Fibroblast of the aortic adventitia (primary cell): Measurements from ENCODE around the gene PCDHGC3. TPM values are rescaled to one million over a fixed set of nuclear protein-coding genes. Genes with fewer than 3 reads are reported as not detected.

Source experiments
- DNase-seq: peaks from one replicate; pipeline ENCODE4 v3.0.0-alpha.2; 2010; ENCODE audit warnings: low read depth
- H3K4me3 ChIP-seq: 2 replicates; pipeline ENCODE4 v1.5.1; 2011; ENCODE audit warnings: low read depth, mild to moderate bottlenecking, control low read depth, low read length, moderate library complexity
- total RNA-seq: library from RNA; depleted of rRNA; stranded (reverse); fragments of >200 nt; gene quantifications from 2 replicates; pipeline ENCODE4 v1.2.3, GENCODE V29; 2012; ENCODE audit warnings: low replicate concordance
- TF ChIP-seq, protein P1 (sequence below): IDR thresholded peaks from 2 replicates; pipeline ENCODE4 v1.5.1; 2011; ENCODE audit warnings: mild to moderate bottlenecking, low read length, control low read depth, inconsistent platforms; ENCODE audit not compliant: insufficient read depth

PCDHGC3 gene
- total RNA-seq, 1 donor = 97.7 TPM

DNA sequence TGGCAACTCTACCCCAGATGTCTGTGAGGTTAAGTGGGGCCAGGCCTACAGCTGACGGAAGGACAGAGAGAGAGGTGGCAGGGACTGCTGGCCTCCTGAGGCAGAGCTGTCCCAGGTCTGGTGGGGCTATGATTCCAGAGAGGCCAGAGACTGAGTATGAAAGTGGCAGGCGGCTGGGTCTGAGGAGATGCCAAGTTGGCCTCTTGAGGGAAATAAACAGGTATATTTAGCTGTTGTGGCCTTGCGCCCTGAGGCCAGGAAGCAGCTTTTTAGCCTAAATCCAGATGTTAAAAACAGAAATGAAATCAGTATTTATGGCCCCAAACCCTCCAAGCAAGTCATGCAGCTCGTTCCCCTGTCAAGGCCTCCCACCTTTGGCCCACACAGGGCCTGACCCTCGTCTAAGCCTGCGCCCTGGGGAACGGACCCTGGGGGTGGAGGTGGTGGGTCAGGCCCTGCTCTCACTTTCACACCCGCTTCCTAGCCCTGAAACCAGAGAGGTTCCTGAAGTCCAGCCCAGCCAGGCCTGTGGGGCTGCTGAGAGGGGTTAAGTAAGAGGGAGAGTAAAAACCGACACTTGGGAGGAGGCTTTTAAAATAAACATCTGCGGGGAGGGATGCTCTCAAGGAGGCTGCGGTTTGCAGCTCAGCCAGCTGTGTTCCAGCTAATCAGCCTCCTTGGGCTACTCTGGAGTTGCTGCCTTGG, 31.8 kb downstream of the PCDHGC3 start:
- TF ChIP-seq, protein P1, sequence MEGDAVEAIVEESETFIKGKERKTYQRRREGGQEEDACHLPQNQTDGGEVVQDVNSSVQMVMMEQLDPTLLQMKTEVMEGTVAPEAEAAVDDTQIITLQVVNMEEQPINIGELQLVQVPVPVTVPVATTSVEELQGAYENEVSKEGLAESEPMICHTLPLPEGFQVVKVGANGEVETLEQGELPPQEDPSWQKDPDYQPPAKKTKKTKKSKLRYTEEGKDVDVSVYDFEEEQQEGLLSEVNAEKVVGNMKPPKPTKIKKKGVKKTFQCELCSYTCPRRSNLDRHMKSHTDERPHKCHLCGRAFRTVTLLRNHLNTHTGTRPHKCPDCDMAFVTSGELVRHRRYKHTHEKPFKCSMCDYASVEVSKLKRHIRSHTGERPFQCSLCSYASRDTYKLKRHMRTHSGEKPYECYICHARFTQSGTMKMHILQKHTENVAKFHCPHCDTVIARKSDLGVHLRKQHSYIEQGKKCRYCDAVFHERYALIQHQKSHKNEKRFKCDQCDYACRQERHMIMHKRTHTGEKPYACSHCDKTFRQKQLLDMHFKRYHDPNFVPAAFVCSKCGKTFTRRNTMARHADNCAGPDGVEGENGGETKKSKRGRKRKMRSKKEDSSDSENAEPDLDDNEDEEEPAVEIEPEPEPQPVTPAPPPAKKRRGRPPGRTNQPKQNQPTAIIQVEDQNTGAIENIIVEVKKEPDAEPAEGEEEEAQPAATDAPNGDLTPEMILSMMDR = no peak

DNA sequence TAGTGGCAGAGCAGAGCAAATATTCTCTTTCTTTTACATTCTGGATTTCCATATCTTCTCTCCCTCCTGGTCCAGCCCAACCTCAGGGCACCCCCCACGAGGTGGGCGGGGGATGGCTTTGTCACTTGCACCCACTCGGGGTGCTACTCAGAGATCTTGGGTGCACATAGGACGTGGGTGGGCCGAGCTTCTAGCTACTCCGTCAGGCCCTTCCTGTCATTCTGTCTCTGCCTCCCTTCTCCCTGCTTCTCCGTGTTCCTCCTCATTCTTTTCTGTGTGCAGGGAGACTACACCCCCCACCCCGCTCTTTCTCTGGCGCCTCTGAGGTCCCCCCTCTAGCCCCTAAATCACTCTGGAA, 32.7 kb downstream of the PCDHGC3 start:
- TF ChIP-seq, protein P1 = no peak
- DNase-seq = peak; percentile 43
- H3K4me3 ChIP-seq = peak overlapping the region; percentile 55

More for the DNA sequence above, 31.8 kb downstream of the PCDHGC3 start:
- peak overlapping the region; percentile 55 for H3K4me3 ChIP-seq
- peak; percentile 92 for DNase-seq

- H3K4me3 ChIP-seq = peak overlapping the region; percentile 55
- TF ChIP-seq, protein P1 = no peak
- peak; percentile 96 for DNase-seq
Measured at GRCh38 chr5:141508798-141509611, 33.2 kb downstream of the PCDHGC3 start.

DNA sequence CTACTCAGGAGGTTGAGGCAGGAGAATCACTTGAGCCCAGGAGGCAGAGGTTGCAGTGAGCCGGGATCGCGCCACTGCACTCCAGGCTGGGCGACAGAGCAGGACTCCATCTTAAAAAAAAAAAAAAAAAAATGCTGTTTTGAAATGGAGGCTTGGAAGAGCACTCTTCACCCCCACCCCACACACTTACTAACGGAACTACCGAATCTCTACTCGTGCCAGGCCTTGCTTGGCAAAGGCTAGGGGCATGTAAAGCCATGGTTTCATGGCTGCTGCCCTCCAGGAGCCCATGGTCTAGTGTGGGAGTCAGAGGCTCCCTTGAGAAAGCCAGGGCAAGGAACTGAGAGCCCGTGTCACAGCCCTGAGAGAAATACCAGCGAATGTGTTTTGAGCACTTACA, 34.4 kb downstream of the PCDHGC3 start:
- no peak overlapping the region for H3K4me3 ChIP-seq
- TF ChIP-seq, protein P1 = no peak
- DNase-seq = no peak

DNA sequence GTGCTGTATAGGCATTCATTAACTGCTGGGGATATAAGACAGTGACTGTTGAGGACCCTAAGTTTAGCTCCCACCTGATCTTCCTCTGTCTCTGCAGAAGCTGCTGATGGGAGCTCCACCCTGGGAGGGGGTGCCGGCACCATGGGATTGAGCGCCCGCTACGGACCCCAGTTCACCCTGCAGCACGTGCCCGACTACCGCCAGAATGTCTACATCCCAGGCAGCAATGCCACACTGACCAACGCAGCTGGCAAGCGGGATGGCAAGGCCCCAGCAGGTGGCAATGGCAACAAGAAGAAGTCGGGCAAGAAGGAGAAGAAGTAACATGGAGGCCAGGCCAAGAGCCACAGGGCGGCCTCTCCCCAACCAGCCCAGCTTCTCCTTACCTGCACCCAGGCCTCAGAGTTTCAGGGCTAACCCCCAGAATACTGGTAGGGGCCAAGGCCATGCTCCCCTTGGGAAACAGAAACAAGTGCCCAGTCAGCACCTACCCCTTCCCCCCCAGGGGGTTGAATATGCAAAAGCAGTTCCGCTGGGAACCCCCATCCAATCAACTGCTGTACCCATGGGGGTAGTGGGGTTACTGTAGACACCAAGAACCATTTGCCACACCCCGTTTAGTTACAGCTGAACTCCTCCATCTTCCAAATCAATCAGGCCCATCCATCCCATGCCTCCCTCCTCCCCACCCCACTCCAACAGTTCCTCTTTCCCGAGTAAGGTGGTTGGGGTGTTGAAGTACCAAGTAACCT, 35.3 kb downstream of the PCDHGC3 start:
- TF ChIP-seq, protein P1 = no peak
- no peak overlapping the region for H3K4me3 ChIP-seq
- no peak for DNase-seq

GRCh38 chr5:141511771-141512325, 36.1 kb downstream of the PCDHGC3 start:
- no peak for DNase-seq
- no peak overlapping the region for H3K4me3 ChIP-seq
- TF ChIP-seq, protein P1 = no peak
